ENCODE data around the gene SDK2.
A peak's percentile ranks its signal among the peaks of the same experiment; 100 is the strongest.

Gene SDK2

GRCh38 chr17:73446617-73447016, 197.6 kb downstream of the SDK2 start:
- intact Hi-C loops (cut with micrococcal nuclease): no loop called here

GRCh38 chr17:73445466-73445865, 198.8 kb downstream of the SDK2 start:
- Mint-ChIP-seq H3K9me3 (no peaks in the 10 kb centered on the region), H3K27me3 (no peaks in the 10 kb centered on the region), H3K36me3 (ENCODE audit: low read depth) (no peaks in the 10 kb centered on the region), H3K4me3 (no peak overlapping the region), H3K27ac (no peak overlapping the region), H3K4me1 (ENCODE audit: low read depth) (no peaks in the 10 kb centered on the region)
- intact Hi-C loops (cut with micrococcal nuclease): no loop called here

More at GRCh38 chr17:73446617-73447016, 197.6 kb downstream of the SDK2 start:
- H3K4me1 Mint-ChIP-seq (ENCODE audit: low read depth): no peaks in the 10 kb centered on the region
- no peaks in the 10 kb centered on the region for H3K27me3 Mint-ChIP-seq
- no peaks in the 10 kb centered on the region for H3K9me3 Mint-ChIP-seq
- no peaks in the 10 kb centered on the region for H3K36me3 Mint-ChIP-seq (ENCODE audit: low read depth)
- H3K4me3 Mint-ChIP-seq: no peak overlapping the region
- H3K27ac Mint-ChIP-seq: no peak overlapping the region

DNA sequence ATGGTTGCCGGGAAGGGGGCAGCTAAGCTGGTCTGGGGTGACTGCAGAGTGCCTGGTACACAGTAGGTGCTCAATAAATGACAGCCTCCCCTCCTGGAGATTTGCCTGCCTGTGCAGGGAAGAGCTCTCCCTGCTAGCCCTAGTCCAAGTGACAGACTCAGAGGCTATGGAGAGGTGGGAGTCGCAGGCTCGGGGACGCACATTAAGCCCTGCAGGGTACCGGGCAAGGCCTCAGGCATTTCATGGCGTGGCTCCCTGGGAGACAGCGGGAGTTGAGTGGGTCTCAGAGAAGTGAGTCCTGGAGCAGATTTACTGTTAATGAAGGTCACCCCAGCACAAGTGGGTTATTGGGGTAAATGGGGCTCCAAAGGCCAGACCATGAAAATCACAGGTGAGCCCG, 200.2 kb downstream of the SDK2 start:
- Mint-ChIP-seq H3K36me3 (ENCODE audit: low read depth) (no peaks in the 10 kb centered on the region), H3K27me3 (no peaks in the 10 kb centered on the region), H3K4me1 (ENCODE audit: low read depth) (no peaks in the 10 kb centered on the region), H3K27ac (no peak overlapping the region), H3K9me3 (no peaks in the 10 kb centered on the region), H3K4me3 (no peak overlapping the region)
- intact Hi-C loops (cut with micrococcal nuclease): no loop called here

DNA sequence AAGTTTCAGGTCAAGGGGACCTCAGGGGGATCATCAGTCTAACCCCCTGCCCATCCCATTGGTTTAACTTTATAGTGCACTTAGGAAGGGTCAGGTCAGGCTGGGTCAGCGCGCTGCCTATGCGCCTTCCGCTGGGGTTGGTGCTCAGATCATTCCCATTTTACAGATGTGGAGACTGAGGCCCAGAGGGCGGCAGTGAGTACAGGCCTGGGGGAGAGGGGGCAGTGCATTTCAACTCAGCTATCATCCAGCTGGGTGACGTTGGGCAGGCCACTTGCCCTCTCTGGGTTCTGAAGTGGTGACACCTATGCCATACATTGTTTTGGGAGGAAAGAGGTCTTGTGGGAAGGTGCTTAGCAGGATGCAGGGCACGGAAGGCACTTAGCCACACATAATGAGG, 204.6 kb downstream of the SDK2 start:
- Mint-ChIP-seq H3K4me3 (no peak overlapping the region), H3K27me3 (no peaks in the 10 kb centered on the region), H3K4me1 (ENCODE audit: low read depth) (no peaks in the 10 kb centered on the region), H3K27ac (no peak overlapping the region), H3K9me3 (no peaks in the 10 kb centered on the region), H3K36me3 (ENCODE audit: low read depth) (no peaks in the 10 kb centered on the region)
- intact Hi-C loops (cut with micrococcal nuclease): no loop called here

GRCh38 chr17:73437826-73438225, 206.4 kb downstream of the SDK2 start:
- Mint-ChIP-seq H3K4me3 (no peak overlapping the region), H3K27me3 (no peaks in the 10 kb centered on the region), H3K36me3 (ENCODE audit: low read depth) (no peaks in the 10 kb centered on the region), H3K27ac (no peak overlapping the region), H3K4me1 (ENCODE audit: low read depth) (no peaks in the 10 kb centered on the region), H3K9me3 (no peaks in the 10 kb centered on the region)
- intact Hi-C loops (cut with micrococcal nuclease): no loop called here

DNA sequence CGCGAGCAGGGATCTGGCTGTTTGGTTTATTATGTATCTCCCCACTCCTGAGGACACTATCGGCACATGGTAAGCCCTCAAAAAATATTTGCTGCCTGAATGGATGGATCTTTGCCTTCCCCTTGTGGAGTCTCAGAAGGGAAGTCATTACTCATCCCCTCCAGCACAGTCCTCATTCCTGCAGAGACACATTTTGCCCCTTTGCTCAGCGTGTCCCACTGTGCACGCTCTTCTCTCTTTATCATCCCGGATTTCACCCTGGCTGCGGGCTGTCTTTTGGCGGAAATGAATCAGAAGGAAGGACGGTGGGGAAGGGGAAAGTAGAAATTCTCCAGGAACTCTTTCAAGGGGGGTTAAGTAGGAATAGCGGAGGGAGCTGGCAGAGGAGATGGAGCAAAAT, 207.3 kb downstream of the SDK2 start:
- Mint-ChIP-seq H3K9me3 (no peaks in the 10 kb centered on the region), H3K4me1 (ENCODE audit: low read depth) (no peaks in the 10 kb centered on the region), H3K27me3 (peaks cover 3% of the 10 kb centered on the region), H3K4me3 (no peak overlapping the region), H3K27ac (no peak overlapping the region), H3K36me3 (ENCODE audit: low read depth) (no peaks in the 10 kb centered on the region)
- intact Hi-C loops (cut with micrococcal nuclease): no loop called here

DNA sequence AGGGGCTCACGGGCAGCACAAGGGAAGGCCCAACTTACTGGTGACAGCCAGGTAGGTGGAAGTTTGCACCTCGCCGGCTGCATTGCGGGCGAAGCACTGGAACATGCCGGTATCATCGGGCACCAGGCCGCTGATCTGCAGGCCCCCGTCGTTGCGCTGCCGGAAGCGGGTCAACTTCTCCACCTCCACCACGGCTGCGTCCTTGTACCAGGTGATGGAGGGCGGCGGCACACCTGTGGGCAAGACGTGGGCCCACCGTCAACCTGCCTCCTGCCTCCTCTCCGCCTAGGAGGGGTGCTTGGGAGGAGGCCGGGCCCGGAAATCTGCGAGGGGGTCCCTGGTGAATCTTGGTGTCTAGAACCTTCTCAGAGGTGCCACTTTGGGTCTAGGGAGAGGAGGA, 208.8 kb downstream of the SDK2 start:
- H3K27me3 Mint-ChIP-seq: peaks cover 5% of the 10 kb centered on the region
- peaks cover 12% of the 10 kb centered on the region for H3K4me1 Mint-ChIP-seq (ENCODE audit: low read depth)
- H3K9me3 Mint-ChIP-seq: no peaks in the 10 kb centered on the region
- intact Hi-C loops (cut with micrococcal nuclease): no loop called here
- H3K4me3 Mint-ChIP-seq: no peak overlapping the region
- H3K27ac Mint-ChIP-seq: no peak overlapping the region
- H3K36me3 Mint-ChIP-seq (ENCODE audit: low read depth): no peaks in the 10 kb centered on the region

GRCh38 chr17:73434154-73434553, 210.1 kb downstream of the SDK2 start:
- H3K27me3 Mint-ChIP-seq: peaks cover 11% of the 10 kb centered on the region
- H3K4me3 Mint-ChIP-seq: no peak overlapping the region
- no peaks in the 10 kb centered on the region for H3K9me3 Mint-ChIP-seq
- H3K36me3 Mint-ChIP-seq (ENCODE audit: low read depth): no peaks in the 10 kb centered on the region
- H3K27ac Mint-ChIP-seq: no peak overlapping the region
- H3K4me1 Mint-ChIP-seq (ENCODE audit: low read depth): peaks cover 23% of the 10 kb centered on the region
- intact Hi-C loops (cut with micrococcal nuclease): no loop called here

- no peaks in the 10 kb centered on the region for H3K9me3 Mint-ChIP-seq
- H3K27ac Mint-ChIP-seq: no peak overlapping the region
- peaks cover 11% of the 10 kb centered on the region for H3K27me3 Mint-ChIP-seq
- no peaks in the 10 kb centered on the region for H3K36me3 Mint-ChIP-seq (ENCODE audit: low read depth)
- intact Hi-C loops (cut with micrococcal nuclease): no loop called here
- peaks cover 23% of the 10 kb centered on the region for H3K4me1 Mint-ChIP-seq (ENCODE audit: low read depth)
- no peak overlapping the region for H3K4me3 Mint-ChIP-seq
Observed at GRCh38 chr17:73433501-73433900, 210.7 kb downstream of the SDK2 start.

- intact Hi-C loops (cut with micrococcal nuclease): no loop called here
- H3K9me3 Mint-ChIP-seq: no peaks in the 10 kb centered on the region
- H3K27ac Mint-ChIP-seq: no peak overlapping the region
Observed at GRCh38 chr17:73432624-73433190, 211.5 kb downstream of the SDK2 start.

GRCh38 chr17:73431401-73432205, 212.6 kb downstream of the SDK2 start:
- no peak overlapping the region for H3K27ac Mint-ChIP-seq
- H3K36me3 Mint-ChIP-seq (ENCODE audit: low read depth): no peaks in the 10 kb centered on the region
- no peak overlapping the region for H3K4me3 Mint-ChIP-seq
- H3K9me3 Mint-ChIP-seq: no peaks in the 10 kb centered on the region
- intact Hi-C loops (cut with micrococcal nuclease): no loop called here
- H3K27me3 Mint-ChIP-seq: peaks cover 11% of the 10 kb centered on the region
- H3K4me1 Mint-ChIP-seq (ENCODE audit: low read depth): peaks cover 23% of the 10 kb centered on the region

More at GRCh38 chr17:73432624-73433190, 211.5 kb downstream of the SDK2 start:
- H3K36me3 Mint-ChIP-seq (ENCODE audit: low read depth): no peaks in the 10 kb centered on the region
- H3K4me3 Mint-ChIP-seq: no peak overlapping the region
- peaks cover 11% of the 10 kb centered on the region for H3K27me3 Mint-ChIP-seq
- peaks cover 23% of the 10 kb centered on the region for H3K4me1 Mint-ChIP-seq (ENCODE audit: low read depth)

DNA sequence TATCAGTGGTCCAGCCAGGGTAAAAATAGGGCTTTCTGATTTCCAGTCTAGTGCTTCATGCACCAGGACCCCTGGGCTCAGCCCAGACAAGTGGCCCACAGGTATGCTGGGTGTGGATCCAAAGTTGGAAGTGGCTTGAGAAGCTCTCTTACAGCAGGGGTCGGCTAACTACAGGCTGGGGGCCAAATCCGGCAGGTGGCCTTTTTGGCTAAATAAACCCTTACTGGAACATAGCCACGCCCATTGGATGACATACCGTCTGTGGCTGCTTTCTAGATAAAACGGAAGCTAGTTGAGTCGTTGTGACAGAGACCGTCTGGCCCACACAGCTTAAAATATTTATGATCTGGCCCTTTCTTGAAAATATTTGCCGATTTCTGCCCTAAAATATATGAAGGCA, 213.4 kb downstream of the SDK2 start:
- Mint-ChIP-seq H3K27ac (no peak overlapping the region), H3K9me3 (no peaks in the 10 kb centered on the region), H3K4me3 (no peak overlapping the region), H3K27me3 (peaks cover 11% of the 10 kb centered on the region), H3K36me3 (ENCODE audit: low read depth) (no peaks in the 10 kb centered on the region), H3K4me1 (ENCODE audit: low read depth) (peaks cover 23% of the 10 kb centered on the region)
- intact Hi-C loops (cut with micrococcal nuclease): no loop called here

GRCh38 chr17:73430165-73430680, 214.0 kb downstream of the SDK2 start:
- no peaks in the 10 kb centered on the region for H3K36me3 Mint-ChIP-seq (ENCODE audit: low read depth)
- intact Hi-C loops (cut with micrococcal nuclease): no loop called here

DNA sequence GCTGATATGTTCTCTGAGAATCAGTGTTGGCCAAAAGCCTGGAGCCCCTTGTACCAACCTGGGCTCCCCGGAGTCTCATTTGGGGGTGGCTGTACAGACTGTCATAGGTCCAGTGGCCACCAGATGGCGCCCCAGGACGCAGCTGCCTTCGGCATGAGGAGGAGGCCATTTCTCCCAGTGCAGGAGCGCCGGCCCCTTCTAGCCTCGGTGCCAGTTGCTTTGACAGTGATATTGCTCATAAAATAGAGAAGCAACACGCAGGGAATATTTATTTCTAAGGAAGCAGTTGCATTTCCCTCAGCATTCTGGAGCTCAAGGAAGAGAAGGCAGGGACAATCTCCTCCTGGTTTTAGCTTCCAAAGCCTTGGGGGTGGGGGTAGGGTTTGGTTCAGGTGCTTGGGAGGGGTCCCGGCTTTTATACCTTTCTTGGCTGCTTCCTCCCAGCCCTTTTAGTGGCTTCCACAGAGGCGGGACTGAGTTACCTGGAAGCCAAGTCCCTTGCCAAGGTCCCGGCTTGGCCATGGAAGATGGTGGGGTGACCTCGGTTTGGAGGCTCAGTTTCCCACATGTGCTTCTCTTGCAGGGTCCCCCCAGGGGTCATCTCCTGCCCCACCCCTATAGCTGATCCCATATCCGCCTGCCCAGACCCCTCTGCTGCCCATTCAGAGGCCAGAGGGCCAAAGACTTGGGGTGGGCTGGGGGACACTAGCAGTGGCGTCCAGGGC, 214.6 kb downstream of the SDK2 start:
- intact Hi-C loops (cut with micrococcal nuclease): loop anchor here (1.0 kb wide), 1 partner anchor 527 kb away; no protein-coding TSS in a partner anchor
- peaks cover 23% of the 10 kb centered on the region for H3K4me1 Mint-ChIP-seq (ENCODE audit: low read depth)
- H3K27me3 Mint-ChIP-seq: peaks cover 11% of the 10 kb centered on the region
- no peaks in the 10 kb centered on the region for H3K36me3 Mint-ChIP-seq (ENCODE audit: low read depth)
- H3K9me3 Mint-ChIP-seq: no peaks in the 10 kb centered on the region
- H3K27ac Mint-ChIP-seq: peak overlapping the region; percentile 45
- no peak overlapping the region for H3K4me3 Mint-ChIP-seq

More at GRCh38 chr17:73430165-73430680, 214.0 kb downstream of the SDK2 start:
- peak overlapping the region; percentile 45 for H3K27ac Mint-ChIP-seq
- H3K27me3 Mint-ChIP-seq: peaks cover 11% of the 10 kb centered on the region
- H3K4me3 Mint-ChIP-seq: no peak overlapping the region
- H3K4me1 Mint-ChIP-seq (ENCODE audit: low read depth): peaks cover 23% of the 10 kb centered on the region
- H3K9me3 Mint-ChIP-seq: no peaks in the 10 kb centered on the region

Data from dendritic cell treated with granulocyte-macrophage colony-stimulating factor and Interleukin-4, amounts not matched to agents 40 ng/mL and 50 ng/mL, for 4 days (primary cell).